Upper lobe of right lung (tissue), 1 donor: ENCODE results near the gene CLIC3. TPM values are rescaled to one million over a fixed set of nuclear protein-coding genes. Genes with fewer than 3 reads are reported as not detected.
A peak's percentile ranks its signal among the peaks of the same experiment; 100 is the strongest.
"Not testable (repeated sequence)": the region's sequence is repeated elsewhere in the genome, so short reads cannot be mapped to it uniquely, and the experiment has no call there.

Experiments
- ATAC-seq: fragments of 200-7000 bp; cut with Tn5 transposase; one replicate; pipeline ENCODE4 v1.9.1; 2020; ENCODE audit warnings: mild to moderate bottlenecking, moderate library complexity
- DNase-seq: peaks from one replicate; pipeline ENCODE4 v3.0.0-alpha.2; 2020
- H3K27ac ChIP-seq: fragments of 200-600 bp; one replicate; pipeline ENCODE4 v1.8.0; 2022
- H3K27me3 ChIP-seq: fragments of 200-600 bp; one replicate; pipeline ENCODE4 v1.8.0; 2022; ENCODE audit warnings: mild to moderate bottlenecking
- H3K36me3 ChIP-seq: fragments of 200-600 bp; one replicate; pipeline ENCODE4 v1.8.0; 2022
- H3K4me1 ChIP-seq: fragments of 200-600 bp; one replicate; pipeline ENCODE4 v1.8.0; 2022
- H3K4me3 ChIP-seq: fragments of 200-600 bp; one replicate; pipeline ENCODE4 v1.8.0; 2022; ENCODE audit warnings: mild to moderate bottlenecking
- H3K9me3 ChIP-seq: fragments of 200-600 bp; one replicate; pipeline ENCODE4 v1.8.0; 2022
- intact Hi-C: fragments of 100-400 bp; cut with DNase I; formaldehyde crosslinking; loops from one replicate; pipeline ENCODE4 v1.11.0; 2022
- total RNA-seq: library from RNA; stranded (reverse); fragmentation: NEBNext Ultra II Directional; extraction: Animal tissue kit (Norgen Biotek cat#: 25700); gene quantifications from one replicate; pipeline ENCODE4 v1.2.1, GENCODE V29; 2021
- TF ChIP-seq, protein P1 (sequence below): fragments of 200-600 bp; IDR thresholded peaks from one replicate; pipeline ENCODE4 v1.8.0; 2022; ENCODE audit warnings: antibody characterized with exemption
- donor health status: DM: no; HTN: yes; CAD: no; lungs with severe emphysema.

CLIC3 gene
- total RNA-seq, 1 donor from 2014 or later, result 80.7 TPM

DNA sequence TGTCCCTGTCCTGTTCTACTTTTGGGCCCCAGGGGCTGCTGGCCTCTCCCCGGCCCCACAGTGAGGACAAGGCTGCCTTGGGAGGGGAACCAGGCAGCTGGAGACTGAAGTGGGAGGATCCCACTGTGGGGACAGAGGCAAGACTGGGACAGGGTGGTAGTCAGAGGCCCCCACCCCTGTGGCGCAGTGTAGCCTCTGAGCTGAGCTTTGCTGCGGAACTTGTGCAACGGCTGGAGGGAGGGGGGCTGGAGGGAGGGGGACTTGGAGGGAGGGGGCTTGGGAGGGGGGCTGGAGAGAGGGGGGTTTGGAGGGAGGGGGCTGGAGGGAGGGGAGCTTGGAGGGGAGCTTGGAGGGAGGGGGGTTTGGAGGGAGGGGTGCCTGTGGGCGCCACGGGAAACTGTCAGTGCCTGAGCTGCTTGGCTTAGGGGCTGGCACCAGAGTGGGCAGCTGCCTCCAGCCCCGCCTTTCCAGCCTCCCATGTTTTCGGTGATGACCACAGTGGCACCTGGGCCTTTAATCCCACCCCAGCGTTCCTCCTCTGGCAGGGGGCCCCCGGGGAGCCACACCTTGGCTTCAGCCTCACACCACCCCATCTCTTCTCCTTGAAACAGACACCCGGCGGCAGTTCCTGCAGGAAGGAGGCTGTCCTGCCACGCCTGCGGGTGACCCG, 37.8 kb upstream of the CLIC3 start:
- DNase-seq, result no peak
- H3K4me3 ChIP-seq, result peak overlapping the region; percentile 21
- H3K27ac ChIP-seq, result no peak overlapping the region
- intact Hi-C loops, result loop anchor here (5.0 to 10.0 kb wide), 2 partner anchors 89 to 247 kb away; partner anchors contain the start of genes C8G and FBXW5
- H3K36me3 ChIP-seq, result no peaks in the 10 kb centered on the region
- ATAC-seq, result peak; percentile 5
- peaks cover 26% of the 10 kb centered on the region for H3K4me1 ChIP-seq
- no peaks in the 10 kb centered on the region for H3K27me3 ChIP-seq
- H3K9me3 ChIP-seq, result no peaks in the 10 kb centered on the region
- TF ChIP-seq, protein P1, sequence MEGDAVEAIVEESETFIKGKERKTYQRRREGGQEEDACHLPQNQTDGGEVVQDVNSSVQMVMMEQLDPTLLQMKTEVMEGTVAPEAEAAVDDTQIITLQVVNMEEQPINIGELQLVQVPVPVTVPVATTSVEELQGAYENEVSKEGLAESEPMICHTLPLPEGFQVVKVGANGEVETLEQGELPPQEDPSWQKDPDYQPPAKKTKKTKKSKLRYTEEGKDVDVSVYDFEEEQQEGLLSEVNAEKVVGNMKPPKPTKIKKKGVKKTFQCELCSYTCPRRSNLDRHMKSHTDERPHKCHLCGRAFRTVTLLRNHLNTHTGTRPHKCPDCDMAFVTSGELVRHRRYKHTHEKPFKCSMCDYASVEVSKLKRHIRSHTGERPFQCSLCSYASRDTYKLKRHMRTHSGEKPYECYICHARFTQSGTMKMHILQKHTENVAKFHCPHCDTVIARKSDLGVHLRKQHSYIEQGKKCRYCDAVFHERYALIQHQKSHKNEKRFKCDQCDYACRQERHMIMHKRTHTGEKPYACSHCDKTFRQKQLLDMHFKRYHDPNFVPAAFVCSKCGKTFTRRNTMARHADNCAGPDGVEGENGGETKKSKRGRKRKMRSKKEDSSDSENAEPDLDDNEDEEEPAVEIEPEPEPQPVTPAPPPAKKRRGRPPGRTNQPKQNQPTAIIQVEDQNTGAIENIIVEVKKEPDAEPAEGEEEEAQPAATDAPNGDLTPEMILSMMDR, result no peak

DNA sequence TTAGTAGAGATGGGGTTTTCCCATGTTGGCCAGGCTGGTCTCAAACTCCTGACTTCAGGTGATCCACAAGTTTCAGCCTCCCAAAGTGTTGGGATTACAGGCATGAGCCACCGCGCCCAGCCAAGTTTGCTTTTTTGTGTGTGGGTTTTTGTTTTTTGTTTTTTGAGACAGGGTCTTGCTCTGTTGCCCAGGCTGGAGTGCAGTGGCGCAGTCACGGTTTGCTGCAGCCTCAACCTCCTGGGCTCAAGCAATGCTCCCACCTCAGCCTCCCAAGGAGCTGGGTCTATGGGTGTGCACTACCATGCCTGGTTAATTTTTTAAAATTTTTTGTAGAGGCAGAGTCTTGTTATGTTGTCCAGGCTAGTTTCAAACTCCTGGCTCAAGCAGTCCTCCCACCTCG, 37.1 kb upstream of the CLIC3 start:
- not testable (repeated sequence) for ATAC-seq, H3K27me3 ChIP-seq, DNase-seq, H3K27ac ChIP-seq, H3K9me3 ChIP-seq, H3K36me3 ChIP-seq
- Histone ChIP-seq H3K4me3 (peak overlapping the region; percentile 21), H3K4me1 (peaks cover 33% of the 10 kb centered on the region)
- intact Hi-C loops, result loop anchor here (5.0 to 10.0 kb wide), 2 partner anchors 89 to 246 kb away; partner anchors contain the start of genes C8G and FBXW5

DNA sequence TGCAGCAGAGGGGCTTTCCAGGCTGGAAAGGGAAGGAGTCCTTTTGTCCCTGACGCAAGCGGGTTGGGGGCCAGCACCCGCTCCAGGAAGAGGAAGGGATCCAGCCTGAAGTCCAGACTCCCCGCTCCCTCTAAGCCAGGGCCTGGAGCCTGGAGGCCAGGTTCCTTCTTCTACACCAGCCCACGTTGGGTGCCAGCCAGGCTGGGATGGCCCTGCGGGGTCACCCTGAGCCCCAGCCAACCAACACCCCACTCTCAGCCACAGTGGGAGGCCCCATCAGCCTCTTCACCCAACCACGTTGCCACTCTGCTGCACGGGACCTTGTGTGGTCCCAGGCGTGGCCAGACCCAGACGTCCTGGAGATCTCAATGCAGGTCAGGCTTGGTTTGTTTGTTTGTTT, 36.5 kb upstream of the CLIC3 start:
- peak overlapping the region; percentile 36 for H3K27ac ChIP-seq
- intact Hi-C loops, result loop anchor here (5.0 to 10.0 kb wide), 2 partner anchors 88 to 246 kb away; partner anchors contain the start of genes C8G and FBXW5

DNA sequence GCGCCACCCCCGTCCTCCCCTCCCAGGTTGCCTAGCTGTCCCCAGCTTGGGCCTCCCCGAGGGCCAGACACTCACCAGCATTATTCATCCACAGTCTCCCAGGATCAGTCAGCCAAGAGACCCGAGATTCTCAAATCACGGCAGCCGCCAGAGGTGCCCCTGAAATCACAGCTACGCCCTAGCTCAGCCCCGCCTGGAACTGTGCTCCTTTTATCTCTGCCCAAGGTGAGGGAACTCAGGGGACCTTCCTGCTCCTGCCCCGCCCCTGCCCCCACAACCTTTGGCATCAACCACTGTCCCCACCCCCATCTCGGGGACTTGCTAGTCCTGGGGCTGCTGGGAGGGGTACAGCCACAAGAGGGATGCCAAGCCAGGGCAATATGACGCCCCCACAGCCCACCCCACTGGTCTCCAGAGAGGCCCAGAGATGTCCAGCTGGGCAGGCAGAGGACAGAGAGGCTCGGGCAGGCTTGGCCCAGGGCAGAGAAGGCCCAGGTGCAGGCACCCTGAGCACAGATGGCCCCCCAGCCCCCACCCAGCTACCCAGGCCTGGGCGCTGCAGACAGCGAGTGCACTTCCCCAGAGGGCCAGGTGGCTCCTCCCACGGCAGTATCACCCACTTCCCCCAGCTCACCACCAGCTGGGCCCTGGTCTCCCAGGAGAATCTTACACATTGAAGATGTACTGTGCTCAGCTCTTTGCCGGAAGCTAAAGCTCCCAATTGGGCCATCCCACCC, 35.7 kb upstream of the CLIC3 start, which contains the start of gene FUT7:
TSS of gene FUT7 (minus strand) at position 185 of the 737 bp plus-strand sequence. CDS start at position 88, 97 bp downstream.
- TF ChIP-seq, protein P1, result no peak
- no peaks in the 10 kb centered on the region for H3K27me3 ChIP-seq
- no peak for ATAC-seq
- intact Hi-C loops, result loop anchor here (5.0 to 10.0 kb wide), 2 partner anchors 87 to 245 kb away; partner anchors contain the start of genes C8G and FBXW5
- peak within 1 kb of the TSS; percentile 36 for H3K27ac ChIP-seq
- peak within 1 kb of the TSS; percentile 8 for H3K4me3 ChIP-seq
- peak; percentile 71 for DNase-seq
- peaks cover 40% of the 10 kb centered on the region for H3K4me1 ChIP-seq
- H3K9me3 ChIP-seq, result no peaks in the 10 kb centered on the region
- H3K36me3 ChIP-seq, result no peaks in the 10 kb centered on the region

More for the DNA sequence above, 36.5 kb upstream of the CLIC3 start:
- DNase-seq, result peak; percentile 76
- TF ChIP-seq, protein P1, result no peak
- peak; percentile 39 for ATAC-seq
- H3K9me3 ChIP-seq, result no peaks in the 10 kb centered on the region
- peak overlapping the region; percentile 21 for H3K4me3 ChIP-seq
- no peaks in the 10 kb centered on the region for H3K27me3 ChIP-seq
- no peaks in the 10 kb centered on the region for H3K36me3 ChIP-seq
- peaks cover 35% of the 10 kb centered on the region for H3K4me1 ChIP-seq

DNA sequence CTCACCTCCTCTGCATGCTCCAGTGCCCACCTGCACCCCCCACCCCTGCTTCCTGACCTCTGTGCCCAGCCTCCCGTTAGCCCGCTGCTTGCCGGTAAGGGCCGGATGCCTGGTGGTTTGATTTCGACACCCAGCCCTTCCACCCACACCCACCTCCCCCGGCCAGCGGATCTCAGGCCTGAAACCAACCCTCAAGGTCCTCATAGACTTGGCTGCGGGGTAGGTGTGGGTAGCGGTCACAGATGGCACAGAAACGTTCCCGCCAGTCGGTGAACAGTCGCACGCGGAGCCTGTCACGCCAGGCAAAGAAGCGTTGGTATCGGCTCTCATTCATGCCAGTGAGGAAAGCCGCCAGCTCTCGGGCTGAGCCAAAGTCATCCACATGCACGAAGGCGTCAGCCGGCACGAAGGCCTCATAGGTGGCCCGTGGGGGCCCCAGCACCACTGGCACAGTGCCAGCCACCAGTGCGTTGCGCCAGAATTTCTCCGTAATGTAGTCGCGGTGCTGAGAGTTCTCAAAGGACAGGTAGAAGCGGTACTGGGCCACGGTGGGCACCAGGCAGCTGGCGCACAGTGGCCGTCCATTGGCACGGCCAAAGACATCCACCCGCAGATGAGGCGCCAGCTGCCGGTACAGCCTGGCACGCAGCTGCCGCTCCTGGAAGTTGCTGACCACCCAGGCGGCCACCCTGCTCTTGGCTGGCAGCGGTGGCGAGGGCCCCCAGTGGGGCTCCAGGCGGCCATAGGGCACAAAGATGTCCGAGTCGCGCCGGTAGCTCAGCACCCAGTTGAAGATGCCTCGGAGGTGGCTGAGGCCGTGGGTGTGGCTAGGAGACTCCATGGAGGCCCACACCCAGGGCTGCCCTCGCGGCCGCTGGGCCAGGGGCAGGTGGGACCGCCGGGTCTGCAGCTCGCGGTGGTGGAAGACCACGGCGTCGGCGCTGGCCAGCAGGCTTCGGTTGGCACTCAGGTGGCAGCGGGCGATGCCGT, 34.5 kb upstream of the CLIC3 start:
- Histone ChIP-seq H3K27me3 (no peaks in the 10 kb centered on the region), H3K27ac (peak overlapping the region; percentile 36), H3K4me1 (peaks cover 45% of the 10 kb centered on the region), H3K4me3 (no peak overlapping the region), H3K36me3 (no peaks in the 10 kb centered on the region), H3K9me3 (no peaks in the 10 kb centered on the region)
- ATAC-seq (peak; percentile 1), DNase-seq (peak; percentile 85)
- intact Hi-C loops, result loop anchor here (5.0 to 10.0 kb wide), 2 partner anchors 86 to 244 kb away; partner anchors contain the start of genes C8G and FBXW5
- TF ChIP-seq, protein P1, result no peak
